Tibial artery (tissue), 4 donors: ENCODE results near the gene BICDL1.

Experiments
- DNase-seq, 2 donors: peaks; one replicate each; pipeline ENCODE4 v3.0.0-alpha.2; 2019
- H3K27ac ChIP-seq, 2 donors: fragments of 200-600 bp; sonication (generic) in 1 of 2; 1 replicate in 1 of 2; 2 replicates in 1 of 2; pipeline ENCODE4 v1.5.1; 2018 to 2019; ENCODE audit warnings: mild to moderate bottlenecking in 1 of 2
- H3K27me3 ChIP-seq, 2 donors: fragments of 200-600 bp; sonication (generic) in 1 of 2; one replicate each; pipeline versions ENCODE4 v1.5.1 to v1.6.0; 2016 to 2019
- H3K36me3 ChIP-seq, 3 donors: fragments of 200-600 bp; sonication (generic) in 2 of 3; one replicate each; pipeline ENCODE4 v1.5.1; 2016 to 2019; ENCODE audit warnings: mild to moderate bottlenecking in 2 of 3
- H3K4me1 ChIP-seq, 4 donors: fragments of 200-600 bp; sonication (generic) in 2 of 4; 1 replicate in 3 of 4; 2 replicates in 1 of 4; pipeline ENCODE4 v1.5.1; 2016 to 2019
- H3K4me3 ChIP-seq, 2 donors: fragments of 200-600 bp; sonication (generic) in 1 of 2; 1 replicate in 1 of 2; 2 replicates in 1 of 2; pipeline ENCODE4 v1.5.1; 2018 to 2019; ENCODE audit warnings: mild to moderate bottlenecking in 2 of 2
- H3K9me3 ChIP-seq, 3 donors: fragments of 200-600 bp; sonication (generic) in 1 of 3; one replicate each; pipeline ENCODE4 v1.5.1; 2016 to 2019
- CTCF ChIP-seq, 2 experiments: fragments of 200-600 bp in 1 of 2; fragments of 450-650 bp in 1 of 2; IDR thresholded peaks; one replicate each; pipeline ENCODE4 v1.5.1; 2017 to 2019; ENCODE audit warnings: antibody characterized with exemption in 2 of 2, mild to moderate bottlenecking in 1 of 2, moderate library complexity in 1 of 2
- intact Hi-C: fragments of 100-400 bp; cut with DNase I; formaldehyde crosslinking; loops from one replicate; pipeline ENCODE4 v1.15.0; 2023; ENCODE audit warnings: low total_unique reads

BICDL1 gene

GRCh38 chr12:120060717-120061116, 71.7 kb downstream of the BICDL1 start:
- Histone ChIP-seq H3K27ac (no peak overlapping the region), H3K4me3 (no peak overlapping the region), H3K36me3 (no peaks in the 10 kb centered on the region), H3K27me3 (peaks cover 0 to 12% of the 10 kb centered on the region in 2 donors), H3K4me1 (no peaks in the 10 kb centered on the region), H3K9me3 (no peaks in the 10 kb centered on the region)
- no peak for DNase-seq
- TF ChIP-seq CTCF (IDR thresholded peaks at IDR 0.05), result no peak
- intact Hi-C loops, result no loop called here

GRCh38 chr12:120061575-120062214, 72.7 kb downstream of the BICDL1 start:
- Histone ChIP-seq H3K9me3 (no peaks in the 10 kb centered on the region), H3K27me3 (peaks cover 0 to 12% of the 10 kb centered on the region in 2 donors), H3K4me1 (no peaks in the 10 kb centered on the region), H3K27ac (no peak overlapping the region), H3K4me3 (no peak overlapping the region), H3K36me3 (no peaks in the 10 kb centered on the region)
- DNase-seq, result no peak
- no peak for TF ChIP-seq CTCF (IDR thresholded peaks at IDR 0.05)
- intact Hi-C loops, result no loop called here

- no peaks in the 10 kb centered on the region for H3K9me3 ChIP-seq
- H3K27ac ChIP-seq, result no peak overlapping the region
- TF ChIP-seq CTCF (IDR thresholded peaks at IDR 0.05), result no peak
Observed at GRCh38 chr12:120062976-120063579, 74.0 kb downstream of the BICDL1 start.

GRCh38 chr12:120064054-120064940, 75.3 kb downstream of the BICDL1 start:
- H3K27me3 ChIP-seq, result peaks cover 0 to 12% of the 10 kb centered on the region in 2 donors
- H3K27ac ChIP-seq, result no peak overlapping the region
- no peaks in the 10 kb centered on the region for H3K4me1 ChIP-seq
- no peaks in the 10 kb centered on the region for H3K36me3 ChIP-seq
- intact Hi-C loops, result no loop called here
- no peak for DNase-seq
- H3K4me3 ChIP-seq, result no peak overlapping the region
- no peaks in the 10 kb centered on the region for H3K9me3 ChIP-seq
- no peak for TF ChIP-seq CTCF (IDR thresholded peaks at IDR 0.05)

More at GRCh38 chr12:120062976-120063579, 74.0 kb downstream of the BICDL1 start:
- Histone ChIP-seq H3K27me3 (peaks cover 0 to 12% of the 10 kb centered on the region in 2 donors), H3K4me3 (no peak overlapping the region), H3K36me3 (no peaks in the 10 kb centered on the region), H3K4me1 (no peaks in the 10 kb centered on the region)
- no peak for DNase-seq
- intact Hi-C loops, result no loop called here

GRCh38 chr12:120065472-120065871, 76.4 kb downstream of the BICDL1 start:
- Histone ChIP-seq H3K27ac (no peak overlapping the region), H3K27me3 (peaks cover 0 to 12% of the 10 kb centered on the region in 2 donors), H3K9me3 (no peaks in the 10 kb centered on the region), H3K36me3 (no peaks in the 10 kb centered on the region), H3K4me3 (no peak overlapping the region), H3K4me1 (no peaks in the 10 kb centered on the region)
- no peak for DNase-seq
- TF ChIP-seq CTCF (IDR thresholded peaks at IDR 0.05), result no peak
- intact Hi-C loops, result no loop called here
